Measurements from ENCODE around the gene BSG. TPM values are rescaled to one million over a fixed set of nuclear protein-coding genes. Genes with fewer than 3 reads are reported as not detected.

Gene BSG
- total and polyA plus RNA-seq, 11 donors, result 727 to 2,989 (median 1,462) TPM

GRCh38 chr19:589693-590395 is 17.4 kb downstream of the BSG start, which contains the start of gene HCN2:
Gene HCN2 (plus strand): TSS chr19:589881. CDS start chr19:589946, 65 bp downstream.
- Histone ChIP-seq H3K27me3 (peaks cover 15 to 51% (median 29%) of the 10 kb centered on the region in 9 donors), H3K4me1 (peaks cover 0 to 29% (median 16%) of the 10 kb centered on the region in 12 donors), H3K4me3 (peak within 1 kb of the TSS in 11 of 12 donors; percentile 8 to 44 (median 28)), H3K27ac (peak within 1 kb of the TSS in 9 of 12 donors; percentile 10 to 69 (median 43)), H3K36me3 (no peaks in the 10 kb centered on the region), H3K9me3 (no peaks in the 10 kb centered on the region)
- DNase-seq (no peak), ATAC-seq (no peak)
- WGBS, 4 donors, result 0 to 4% (median 1%) methylated on average over 10 to 108 of the region's 132 CpGs
- no peak for TF ChIP-seq POLR2A (IDR thresholded peaks at IDR 0.05)
- TF ChIP-seq CTCF (IDR thresholded peaks at IDR 0.05), result no peak
- intact Hi-C loops (cut with DNase I), result loop anchor here in 2 of 10 donors (10.0 kb wide), 2 partner anchors 65 to 145 kb away; no protein-coding TSS in a partner anchor

GRCh38 chr19:590396-590745 is 18.0 kb downstream of the BSG start:
- intact Hi-C loops (cut with DNase I), result loop anchor here in 1 of 10 donors (10.0 kb wide), 1 partner anchor 64 kb away; no protein-coding TSS in a partner anchor
- Histone ChIP-seq H3K27me3 (peaks cover 15 to 51% (median 29%) of the 10 kb centered on the region in 9 donors), H3K4me3 (peak overlapping the region in 9 of 12 donors; percentile 11 to 44 (median 28)), H3K27ac (no peak overlapping the region), H3K4me1 (peaks cover 0 to 29% (median 16%) of the 10 kb centered on the region in 12 donors), H3K9me3 (no peaks in the 10 kb centered on the region), H3K36me3 (no peaks in the 10 kb centered on the region)
- WGBS, 4 donors, result 1 to 3% (median 2%) methylated on average over 37 to 50 of the region's 50 CpGs; no CpG with 5 or more reads in 1 of the 4 donors
- TF ChIP-seq CTCF (IDR thresholded peaks at IDR 0.05), result no peak
- no peak for TF ChIP-seq POLR2A (IDR thresholded peaks at IDR 0.05)
- DNase-seq, result peak in 1 of 5 donors; percentile 59
- ATAC-seq, result no peak

DNA sequence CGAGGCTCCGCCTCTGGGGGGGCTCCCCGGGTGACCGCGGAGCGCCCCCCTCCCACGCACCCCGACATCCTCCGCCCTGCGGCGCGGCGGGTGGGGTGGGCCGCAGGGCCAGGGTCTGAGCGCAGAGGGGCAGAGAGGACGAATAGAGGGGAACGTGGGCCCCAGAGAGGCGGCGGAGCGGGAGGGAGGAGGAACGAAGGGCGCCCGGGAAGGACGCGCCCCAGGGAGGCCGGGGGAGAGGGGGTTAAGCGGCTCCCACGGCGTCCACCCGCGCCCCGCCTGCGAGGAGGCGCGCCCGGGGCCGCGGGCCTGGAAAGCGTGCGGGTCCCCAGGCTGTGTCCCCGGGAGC is 18.3 kb downstream of the BSG start:
- H3K27me3 ChIP-seq, result peaks cover 15 to 51% (median 29%) of the 10 kb centered on the region in 9 donors
- H3K27ac ChIP-seq, result no peak overlapping the region
- intact Hi-C loops (cut with DNase I), result loop anchor here in 1 of 10 donors (10.0 kb wide), 1 partner anchor 64 kb away; no protein-coding TSS in a partner anchor
- TF ChIP-seq POLR2A (IDR thresholded peaks at IDR 0.05) (no peak), CTCF (IDR thresholded peaks at IDR 0.05) (no peak)
- no peaks in the 10 kb centered on the region for H3K9me3 ChIP-seq
- no peak for DNase-seq
- H3K36me3 ChIP-seq, result no peaks in the 10 kb centered on the region
- peak overlapping the region in 11 of 12 donors; percentile 8 to 44 (median 25) for H3K4me3 ChIP-seq
- peaks cover 0 to 29% (median 16%) of the 10 kb centered on the region in 12 donors for H3K4me1 ChIP-seq
- WGBS, 4 donors, result 3 to 9% (median 7%) methylated on average over 17 to 41 of the region's 41 CpGs
- ATAC-seq, result no peak

All from heart left ventricle (tissue), 16 donors.